Neural cell (in vitro differentiated cells): ENCODE results near the gene JPH4. TPM values are rescaled to one million over a fixed set of nuclear protein-coding genes. Genes with fewer than 3 reads are reported as not detected.
A peak's percentile ranks its signal among the peaks of the same experiment; 100 is the strongest.

Experiments
- H2AFZ ChIP-seq: fragments of 200-600, 300-800 bp; sonication (generic), shearing (Covaris generic); 2 replicates; pipeline ENCODE4 v1.6.0; 2014; ENCODE audit warnings: low read depth, mild to moderate bottlenecking, antibody characterized with exemption, low read length, moderate library complexity
- H3F3A ChIP-seq: fragments of 200-600 bp; shearing (Covaris generic); 2 replicates; pipeline ENCODE4 v1.6.1; 2016; ENCODE audit warnings: mild to moderate bottlenecking, moderate library complexity, mixed read lengths, antibody characterized with exemption, low read length; ENCODE audit not compliant: insufficient read depth, poor library complexity, severe bottlenecking
- H3K27ac ChIP-seq: fragments of 200-600, 300-800 bp; sonication (generic), shearing (Covaris generic); 2 replicates; pipeline ENCODE4 v1.5.1; 2014; ENCODE audit warnings: mild to moderate bottlenecking, low read length, moderate library complexity
- H3K27me3 ChIP-seq: fragments of 300-800, 200-600 bp; sonication (generic), shearing (Covaris generic); 2 replicates; pipeline ENCODE4 v1.6.0; 2014; ENCODE audit warnings: mild to moderate bottlenecking, low read depth, low read length, moderate library complexity; ENCODE audit not compliant: insufficient read depth
- H3K36me3 ChIP-seq: fragments of 300-800, 200-600 bp; sonication (generic), shearing (Covaris generic); 2 replicates; pipeline ENCODE4 v1.5.1; 2014; ENCODE audit warnings: mild to moderate bottlenecking, antibody characterized with exemption, low read length, moderate library complexity; ENCODE audit not compliant: insufficient read depth
- H3K4me2 ChIP-seq: fragments of 300-800, 200-600 bp; sonication (generic), shearing (Covaris generic); 2 replicates; pipeline ENCODE4 v1.6.0; 2014; ENCODE audit warnings: mild to moderate bottlenecking, low read length
- H3K4me3 ChIP-seq: fragments of 300-800, 200-600 bp; sonication (generic), shearing (Covaris generic); 2 replicates; pipeline ENCODE4 v1.5.1; 2014; ENCODE audit warnings: mild to moderate bottlenecking, low read length, moderate library complexity
- H3K79me2 ChIP-seq: fragments of 200-600 bp; shearing (Covaris generic); replicated peaks from 2 replicates; pipeline ENCODE4 v1.6.0; 2014; ENCODE audit warnings: mild to moderate bottlenecking, low read length, moderate library complexity; ENCODE audit not compliant: insufficient read depth
- H3K9ac ChIP-seq: fragments of 300-800, 200-600 bp; sonication (generic), shearing (Covaris generic); 2 replicates; pipeline ENCODE4 v1.6.1; 2016; ENCODE audit warnings: mild to moderate bottlenecking, low read length, mixed read lengths
- H3K9me2 ChIP-seq: fragments of 200-600 bp; shearing (Covaris generic); 2 replicates; pipeline ENCODE4 v1.6.1; 2016; ENCODE audit warnings: mild to moderate bottlenecking, low read length, mixed read lengths; ENCODE audit not compliant: insufficient read depth
- H3K9me3 ChIP-seq: fragments of 200-600, 300-800 bp; sonication (generic), shearing (Covaris generic); 2 replicates; pipeline ENCODE4 v1.6.1; 2016; ENCODE audit warnings: mild to moderate bottlenecking, mixed run types, low read length, moderate library complexity, mixed read lengths
- H4K20me1 ChIP-seq: fragments of 200-600 bp; shearing (Covaris generic); 2 replicates; pipeline ENCODE4 v1.6.1; 2016; ENCODE audit warnings: mild to moderate bottlenecking, mixed run types; ENCODE audit not compliant: insufficient read depth
- CTCF ChIP-seq: fragments of 450-650 bp; IDR thresholded peaks from 2 replicates; pipeline ENCODE4 v1.5.1; 2014; ENCODE audit warnings: antibody characterized with exemption, mild to moderate bottlenecking, moderate library complexity; ENCODE audit not compliant: poor library complexity, severe bottlenecking
- EP300 ChIP-seq: fragments of 450-650 bp; conservative IDR thresholded peaks from 2 replicates; pipeline ENCODE4 v1.6.1; 2014; ENCODE audit warnings: antibody characterized with exemption, mild to moderate bottlenecking, moderate library complexity; ENCODE audit not compliant: poor library complexity, severe bottlenecking
- EZH2 ChIP-seq: fragments of 200-600, 300-800 bp; shearing (Covaris generic), sonication (generic); IDR thresholded peaks from 2 replicates; pipeline ENCODE4 v1.6.1; 2014; ENCODE audit warnings: antibody characterized with exemption, low read length, borderline replicate concordance, mild to moderate bottlenecking; ENCODE audit not compliant: insufficient read depth, poor library complexity, severe bottlenecking
- MXI1 ChIP-seq: fragments of 450-650 bp; conservative IDR thresholded peaks from 2 replicates; pipeline ENCODE4 v1.6.1; 2014; ENCODE audit warnings: antibody characterized with exemption, mild to moderate bottlenecking; ENCODE audit not compliant: poor library complexity, severe bottlenecking
- POLR2AphosphoS5 ChIP-seq: IDR thresholded peaks from 2 replicates; pipeline ENCODE4 v1.6.1; 2012
- RAD21 ChIP-seq: fragments of 450-650 bp; conservative IDR thresholded peaks from 2 replicates; pipeline ENCODE4 v1.6.1; 2014; ENCODE audit warnings: antibody characterized with exemption, mild to moderate bottlenecking, moderate library complexity
- REST ChIP-seq: IDR thresholded peaks from 2 replicates; pipeline ENCODE4 v1.6.1; 2012; ENCODE audit warnings: borderline replicate concordance
- SMC3 ChIP-seq: fragments of 450-650 bp; conservative IDR thresholded peaks from 2 replicates; pipeline ENCODE4 v1.6.1; 2014; ENCODE audit warnings: antibody characterized with exemption, mild to moderate bottlenecking, moderate library complexity; ENCODE audit not compliant: poor library complexity
- TAF1 ChIP-seq: IDR thresholded peaks from 2 replicates; pipeline ENCODE4 v1.6.1; 2012; ENCODE audit warnings: low read depth
- polyA minus RNA-seq: library from RNA; depleted of rRNA, polyadenylated mRNA; stranded (reverse); fragments of >200 nt; gene quantifications from 2 replicates; pipeline ENCODE4 v1.2.3, GENCODE V29; 2014
- polyA plus RNA-seq: library from polyadenylated mRNA; depleted of rRNA; stranded (reverse); fragments of >200 nt; gene quantifications from 2 replicates; pipeline ENCODE4 v1.2.3, GENCODE V29; 2014

The JPH4 gene
- polyA plus RNA-seq: 68.2 and 76.9 TPM in 2 replicates
- 59.4 and 60.7 TPM in 2 replicates for polyA minus RNA-seq

GRCh38 chr14:23578560-23579310 is at the start of gene JPH4:
TSS of gene JPH4 (minus strand) at chr14:23578790. CDS start at chr14:23577453, 1,337 bp downstream.
- peak; percentile 72 for TF ChIP-seq TAF1
- peak; percentile 87 for TF ChIP-seq POLR2AphosphoS5
- peak; percentile 47 for TF ChIP-seq EP300
- TF ChIP-seq RAD21: peak; percentile 24
- TF ChIP-seq SMC3: peak; percentile 9
- no peak for TF ChIP-seq EZH2
- peak; percentile 5 for TF ChIP-seq CTCF
- peak; percentile 56 for TF ChIP-seq REST
- TF ChIP-seq MXI1: peak; percentile 40
- Histone ChIP-seq H3K79me2 (peaks cover 33% of the 10 kb centered on the region), H3K36me3 (no peaks in the 10 kb centered on the region), H3K9me2 (no peaks in the 10 kb centered on the region), H3K27ac (peak within 1 kb of the TSS; percentile 97), H3F3A (no peaks in the 10 kb centered on the region), H3K4me3 (peak within 1 kb of the TSS; percentile 96), H3K9me3 (no peaks in the 10 kb centered on the region), H4K20me1 (peaks cover 7% of the 10 kb centered on the region), H3K27me3 (no peaks in the 10 kb centered on the region), H2AFZ (peak within 1 kb of the TSS; percentile 92), H3K4me2 (peak within 1 kb of the TSS; percentile 90), H3K9ac (peak within 1 kb of the TSS; percentile 95)

- H3K27ac ChIP-seq: no peak overlapping the region
- H3K4me3 ChIP-seq: no peak overlapping the region
- no peak overlapping the region for H3K9ac ChIP-seq
- no peak overlapping the region for H3K4me2 ChIP-seq
- H3K27me3 ChIP-seq: no peaks in the 10 kb centered on the region
- H3K9me2 ChIP-seq: no peaks in the 10 kb centered on the region
- no peaks in the 10 kb centered on the region for H3K79me2 ChIP-seq
- H2AFZ ChIP-seq: no peak overlapping the region
- no peaks in the 10 kb centered on the region for H3K36me3 ChIP-seq
- no peaks in the 10 kb centered on the region for H3F3A ChIP-seq
- TF ChIP-seq EZH2: no peak
- TF ChIP-seq RAD21: no peak
- peaks cover 6% of the 10 kb centered on the region for H3K9me3 ChIP-seq
- no peaks in the 10 kb centered on the region for H4K20me1 ChIP-seq
Measured at GRCh38 chr14:23627961-23628360, 49.4 kb upstream of the JPH4 start.
